ENCODE data around the gene WDR89.
"Not testable (repeated sequence)": the region's sequence is repeated elsewhere in the genome, so short reads cannot be mapped to it uniquely, and the experiment has no call there.

WDR89 gene

DNA sequence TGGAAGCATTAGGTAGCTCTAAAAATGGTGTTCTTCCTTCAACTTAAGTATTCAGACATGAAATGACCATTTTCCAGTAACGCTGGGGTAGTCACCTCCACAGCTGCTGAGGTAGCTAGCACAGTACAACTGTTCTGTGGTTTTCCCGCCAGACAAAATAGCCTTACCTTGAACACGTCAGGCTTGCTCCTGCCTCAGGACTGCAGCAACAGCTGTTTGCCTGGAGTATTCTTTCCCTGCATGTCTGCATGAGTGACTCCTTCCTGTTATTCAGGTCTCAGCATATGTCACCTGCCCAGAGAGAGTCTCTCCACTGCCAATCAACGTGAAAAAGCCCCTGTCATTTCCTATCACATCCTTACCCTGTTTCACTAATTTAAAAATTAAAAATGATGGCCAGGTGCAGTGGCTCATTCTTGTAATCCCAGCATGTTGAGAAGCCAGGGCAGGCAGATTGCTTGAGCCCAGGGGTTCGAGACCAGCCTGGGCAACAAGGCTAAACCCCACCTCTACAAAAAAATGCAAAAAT, 37.9 kb downstream of the WDR89 start:
- no peak for DNase-seq (ENCODE audit: low read depth)
- no peak overlapping the region for H3K4me3 ChIP-seq (replicated peaks; ENCODE audit: low read depth, low read length)
- TF ChIP-seq, protein P1, sequence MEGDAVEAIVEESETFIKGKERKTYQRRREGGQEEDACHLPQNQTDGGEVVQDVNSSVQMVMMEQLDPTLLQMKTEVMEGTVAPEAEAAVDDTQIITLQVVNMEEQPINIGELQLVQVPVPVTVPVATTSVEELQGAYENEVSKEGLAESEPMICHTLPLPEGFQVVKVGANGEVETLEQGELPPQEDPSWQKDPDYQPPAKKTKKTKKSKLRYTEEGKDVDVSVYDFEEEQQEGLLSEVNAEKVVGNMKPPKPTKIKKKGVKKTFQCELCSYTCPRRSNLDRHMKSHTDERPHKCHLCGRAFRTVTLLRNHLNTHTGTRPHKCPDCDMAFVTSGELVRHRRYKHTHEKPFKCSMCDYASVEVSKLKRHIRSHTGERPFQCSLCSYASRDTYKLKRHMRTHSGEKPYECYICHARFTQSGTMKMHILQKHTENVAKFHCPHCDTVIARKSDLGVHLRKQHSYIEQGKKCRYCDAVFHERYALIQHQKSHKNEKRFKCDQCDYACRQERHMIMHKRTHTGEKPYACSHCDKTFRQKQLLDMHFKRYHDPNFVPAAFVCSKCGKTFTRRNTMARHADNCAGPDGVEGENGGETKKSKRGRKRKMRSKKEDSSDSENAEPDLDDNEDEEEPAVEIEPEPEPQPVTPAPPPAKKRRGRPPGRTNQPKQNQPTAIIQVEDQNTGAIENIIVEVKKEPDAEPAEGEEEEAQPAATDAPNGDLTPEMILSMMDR (IDR thresholded peaks at IDR 0.05; ENCODE audit: low read length, missing control alignments), result no peak

DNA sequence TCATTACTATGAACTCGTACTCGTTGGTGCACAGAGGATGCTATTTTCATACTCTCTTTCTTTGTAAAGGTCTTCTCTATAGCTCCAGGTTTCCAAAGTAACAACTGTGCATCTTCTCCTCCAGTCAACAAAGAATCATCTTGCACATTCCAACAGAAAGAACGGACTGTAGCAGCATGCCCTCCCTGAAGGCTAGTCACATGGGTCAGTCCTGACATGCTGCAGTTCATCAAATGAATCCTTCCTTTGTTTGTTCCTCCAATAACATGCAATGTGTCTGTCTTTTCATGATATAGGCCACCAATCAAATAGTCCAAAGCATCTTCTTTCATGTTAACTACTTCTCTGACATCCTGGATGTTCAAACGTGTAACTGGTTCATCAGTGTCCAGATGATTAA, 42.9 kb downstream of the WDR89 start:
- TF ChIP-seq, protein P1 (IDR thresholded peaks at IDR 0.05; ENCODE audit: low read length, missing control alignments), result no peak

DNA sequence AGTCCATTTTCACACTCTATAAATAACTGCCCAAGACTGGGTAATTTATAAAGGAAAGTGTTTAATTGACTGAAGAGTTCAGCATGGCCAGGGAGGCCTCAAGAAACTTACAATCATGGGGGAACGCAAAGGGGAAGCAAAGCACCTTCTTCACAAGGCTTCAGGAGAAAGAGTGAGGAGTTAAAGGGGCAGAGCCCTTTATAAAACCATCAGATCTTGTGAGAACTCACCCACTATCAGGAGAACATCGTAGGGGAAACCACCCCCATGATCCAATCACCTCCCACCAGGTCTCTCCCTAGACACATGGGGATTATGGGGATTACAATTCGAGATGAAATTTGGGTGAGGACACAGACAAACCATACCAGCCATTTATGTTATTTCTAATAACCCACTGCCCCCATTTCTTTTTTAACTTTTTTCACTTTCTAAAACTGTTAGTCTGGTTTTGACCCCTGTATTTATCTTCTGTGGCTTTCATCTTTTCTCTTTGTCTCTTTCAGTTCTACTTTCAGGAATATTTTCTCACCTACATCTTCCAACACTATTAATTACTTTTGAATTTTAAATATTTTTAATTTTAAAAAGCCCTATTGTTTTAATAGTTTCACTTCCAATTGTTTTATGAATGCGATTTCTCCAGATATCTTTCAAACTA, 44.5 kb downstream of the WDR89 start:
- H3K4me3 ChIP-seq (replicated peaks; ENCODE audit: low read depth, low read length), result no peak overlapping the region
- TF ChIP-seq, protein P1 (IDR thresholded peaks at IDR 0.05; ENCODE audit: low read length, missing control alignments), result no peak
- no peak for DNase-seq (ENCODE audit: low read depth)

More for the DNA sequence above, 42.9 kb downstream of the WDR89 start:
- H3K4me3 ChIP-seq (replicated peaks; ENCODE audit: low read depth, low read length), result no peak overlapping the region
- no peak for DNase-seq (ENCODE audit: low read depth)

DNA sequence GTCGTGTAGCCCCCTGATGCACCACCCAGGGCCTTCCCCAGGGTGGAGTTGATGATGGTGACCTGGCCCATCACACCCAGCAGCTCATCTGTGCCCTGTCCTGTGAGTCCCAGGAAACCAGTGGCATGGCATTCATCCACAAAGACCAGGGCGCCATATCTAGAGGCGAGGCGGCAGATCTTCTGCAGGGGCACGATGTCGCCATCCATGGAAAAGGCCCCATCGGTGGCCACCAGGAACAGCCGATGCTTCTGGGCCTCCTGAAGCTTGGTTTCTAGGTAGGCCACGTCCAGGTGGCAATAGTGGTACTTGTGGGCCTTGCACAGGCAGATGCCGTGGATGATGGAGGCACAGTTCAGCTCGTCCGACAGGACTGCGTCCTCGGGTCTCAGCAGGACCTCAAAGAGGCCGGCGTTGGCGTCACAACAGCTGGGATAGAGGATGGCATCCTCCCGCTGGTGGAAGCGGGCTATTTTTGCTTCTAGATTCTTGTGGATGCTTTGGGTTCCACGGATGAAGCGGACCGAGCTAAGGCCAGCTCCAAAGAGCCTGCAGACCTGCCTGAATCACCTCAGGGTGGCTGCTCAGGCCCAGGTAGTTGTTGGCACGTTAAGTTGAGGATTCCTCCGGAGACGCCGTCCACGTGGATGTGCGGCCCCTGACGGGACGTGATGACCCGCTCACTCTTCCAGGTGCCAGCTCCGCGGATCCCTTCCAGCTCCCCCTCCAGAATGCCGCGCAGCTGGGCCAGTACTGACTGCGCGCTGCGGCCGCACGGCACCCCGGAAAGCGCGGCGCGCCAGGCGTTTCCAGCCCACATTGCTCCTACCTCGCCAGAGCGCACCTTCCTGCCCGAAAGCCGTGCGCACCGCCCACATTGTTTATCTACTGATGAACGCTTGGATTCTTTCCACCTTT, 47.0 kb downstream of the WDR89 start:
- no peak overlapping the region for H3K4me3 ChIP-seq (replicated peaks; ENCODE audit: low read depth, low read length)
- no peak for DNase-seq (ENCODE audit: low read depth)
- TF ChIP-seq, protein P1 (IDR thresholded peaks at IDR 0.05; ENCODE audit: low read length, missing control alignments), result no peak

DNA sequence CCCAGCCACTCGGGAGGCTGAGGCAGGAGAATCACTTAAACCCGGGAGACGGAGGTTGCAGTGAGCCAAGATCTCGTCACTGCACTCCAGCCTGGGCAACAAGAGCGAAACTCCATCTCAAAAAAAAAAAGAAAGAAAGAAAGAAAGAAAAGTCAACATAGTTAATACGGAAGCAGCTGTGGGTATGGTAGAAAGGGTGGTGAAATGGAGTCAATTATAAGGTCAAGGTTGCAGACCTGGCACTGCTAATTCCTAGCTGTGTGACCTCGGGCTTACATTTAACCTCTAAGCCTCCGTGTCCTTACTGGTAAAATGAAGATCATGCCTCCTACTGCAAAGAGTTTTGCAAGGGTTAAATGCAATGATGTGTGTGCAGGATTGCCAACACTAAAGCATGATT, 58.6 kb downstream of the WDR89 start:
- not testable (repeated sequence) for DNase-seq (ENCODE audit: low read depth); H3K4me3 ChIP-seq (replicated peaks; ENCODE audit: low read depth, low read length)

DNA sequence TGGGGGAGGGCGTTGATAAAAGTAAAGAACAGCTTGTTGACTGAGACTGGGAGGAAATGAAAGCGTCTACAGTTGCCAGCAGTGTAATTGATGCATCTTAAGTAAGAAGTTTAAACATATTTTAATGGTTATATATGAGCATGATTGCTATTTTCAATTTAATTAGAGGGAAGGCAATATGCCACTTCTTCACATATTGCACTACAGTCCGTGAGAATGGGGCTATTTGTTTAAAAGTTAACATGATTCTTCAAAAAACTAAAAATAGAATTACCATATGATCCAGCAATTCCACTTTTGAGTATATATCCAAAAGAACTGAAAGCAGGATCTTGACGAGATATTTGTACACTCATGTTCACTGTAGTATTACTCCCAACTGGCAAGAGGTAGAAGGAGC, 60.2 kb downstream of the WDR89 start:
- no peak overlapping the region for H3K4me3 ChIP-seq (replicated peaks; ENCODE audit: low read depth, low read length)
- TF ChIP-seq, protein P1 (IDR thresholded peaks at IDR 0.05; ENCODE audit: low read length, missing control alignments), result no peak
- no peak for DNase-seq (ENCODE audit: low read depth)

DNA sequence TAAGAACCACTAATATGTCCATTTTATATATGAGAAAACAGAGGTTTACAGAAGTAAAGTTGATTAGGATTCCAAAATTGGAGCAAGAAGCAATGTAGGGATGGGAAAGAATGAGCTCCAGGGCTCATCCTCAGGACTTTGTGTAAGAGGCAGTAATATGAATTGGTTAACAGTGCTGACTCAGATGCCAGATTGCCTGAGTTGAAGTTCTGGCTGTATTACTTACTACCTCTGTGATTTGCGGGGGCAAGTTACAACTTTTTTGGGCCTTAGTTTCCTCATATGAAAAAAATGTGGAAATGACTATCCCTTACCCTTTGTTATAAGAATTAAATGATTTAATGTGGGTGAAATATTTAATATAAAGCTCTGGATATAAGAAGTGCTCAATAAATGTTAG, 63.4 kb downstream of the WDR89 start:
- TF ChIP-seq, protein P1 (IDR thresholded peaks at IDR 0.05; ENCODE audit: low read length, missing control alignments), result no peak
- no peak overlapping the region for H3K4me3 ChIP-seq (replicated peaks; ENCODE audit: low read depth, low read length)
- DNase-seq (ENCODE audit: low read depth), result no peak

Data from fibroblast of pulmonary artery (primary cell).